ENCODE measurements around the gene ZNF438. TPM values are rescaled to one million over a fixed set of nuclear protein-coding genes. Genes with fewer than 3 reads are reported as not detected.

The ZNF438 gene
- total RNA-seq, 1 experiment from 2014 or later: 4.6 TPM

GRCh38 chr10:30820261-30820991 is 211.2 kb downstream of the ZNF438 start:
- in situ Hi-C loops (cut with HindIII; ENCODE audit: low pct_unique_long_range_greater_than_20kb, low sequenced_read_pairs): no loop called here
- DNase-seq (ENCODE audit: low read depth, low spot score): no peak

GRCh38 chr10:30819341-30820181 is 212.1 kb downstream of the ZNF438 start:
- DNase-seq (ENCODE audit: low read depth, low spot score): no peak
- in situ Hi-C loops (cut with HindIII; ENCODE audit: low pct_unique_long_range_greater_than_20kb, low sequenced_read_pairs): no loop called here

- DNase-seq (ENCODE audit: low read depth, low spot score): no peak
- in situ Hi-C loops (cut with HindIII; ENCODE audit: low pct_unique_long_range_greater_than_20kb, low sequenced_read_pairs): no loop called here
Measured at GRCh38 chr10:30818854-30819253, 212.8 kb downstream of the ZNF438 start.

GRCh38 chr10:30818010-30818660 is 213.5 kb downstream of the ZNF438 start:
- in situ Hi-C loops (cut with HindIII; ENCODE audit: low pct_unique_long_range_greater_than_20kb, low sequenced_read_pairs): no loop called here

GRCh38 chr10:30817541-30817940 is 214.1 kb downstream of the ZNF438 start:
- DNase-seq (ENCODE audit: low read depth, low spot score): no peak
- in situ Hi-C loops (cut with HindIII; ENCODE audit: low pct_unique_long_range_greater_than_20kb, low sequenced_read_pairs): no loop called here

More at GRCh38 chr10:30818010-30818660, 213.5 kb downstream of the ZNF438 start:
- no peak for DNase-seq (ENCODE audit: low read depth, low spot score)

GRCh38 chr10:30816820-30817171 is 214.9 kb downstream of the ZNF438 start:
- in situ Hi-C loops (cut with HindIII; ENCODE audit: low pct_unique_long_range_greater_than_20kb, low sequenced_read_pairs): no loop called here
- DNase-seq (ENCODE audit: low read depth, low spot score): no peak

- no peak for DNase-seq (ENCODE audit: low read depth, low spot score)
- in situ Hi-C loops (cut with HindIII; ENCODE audit: low pct_unique_long_range_greater_than_20kb, low sequenced_read_pairs): no loop called here
Measured at GRCh38 chr10:30816159-30816819, 215.4 kb downstream of the ZNF438 start.

- DNase-seq (ENCODE audit: low read depth, low spot score): no peak
- in situ Hi-C loops (cut with HindIII; ENCODE audit: low pct_unique_long_range_greater_than_20kb, low sequenced_read_pairs): no loop called here
Measured at GRCh38 chr10:30813872-30814481, 217.7 kb downstream of the ZNF438 start.

- in situ Hi-C loops (cut with HindIII; ENCODE audit: low pct_unique_long_range_greater_than_20kb, low sequenced_read_pairs): no loop called here
- no peak for DNase-seq (ENCODE audit: low read depth, low spot score)
Measured at GRCh38 chr10:30812018-30812851, 219.4 kb downstream of the ZNF438 start.

GRCh38 chr10:30811276-30812017 is 220.2 kb downstream of the ZNF438 start:
- no peak for DNase-seq (ENCODE audit: low read depth, low spot score)
- in situ Hi-C loops (cut with HindIII; ENCODE audit: low pct_unique_long_range_greater_than_20kb, low sequenced_read_pairs): no loop called here

GRCh38 chr10:30810416-30810815 is 221.2 kb downstream of the ZNF438 start:
- in situ Hi-C loops (cut with HindIII; ENCODE audit: low pct_unique_long_range_greater_than_20kb, low sequenced_read_pairs): no loop called here
- no peak for DNase-seq (ENCODE audit: low read depth, low spot score)

GRCh38 chr10:30806850-30807249 is 224.8 kb downstream of the ZNF438 start:
- DNase-seq (ENCODE audit: low read depth, low spot score): no peak
- in situ Hi-C loops (cut with HindIII; ENCODE audit: low pct_unique_long_range_greater_than_20kb, low sequenced_read_pairs): no loop called here

GRCh38 chr10:30805061-30805460 is 226.6 kb downstream of the ZNF438 start:
- in situ Hi-C loops (cut with HindIII; ENCODE audit: low pct_unique_long_range_greater_than_20kb, low sequenced_read_pairs): no loop called here
- no peak for DNase-seq (ENCODE audit: low read depth, low spot score)

GRCh38 chr10:30804478-30805055 is 227.1 kb downstream of the ZNF438 start:
- in situ Hi-C loops (cut with HindIII; ENCODE audit: low pct_unique_long_range_greater_than_20kb, low sequenced_read_pairs): no loop called here
- DNase-seq (ENCODE audit: low read depth, low spot score): peak; percentile 11

- in situ Hi-C loops (cut with HindIII; ENCODE audit: low pct_unique_long_range_greater_than_20kb, low sequenced_read_pairs): no loop called here
- DNase-seq (ENCODE audit: low read depth, low spot score): no peak
Measured at GRCh38 chr10:30803892-30804322, 227.8 kb downstream of the ZNF438 start.

GRCh38 chr10:30803058-30803457 is 228.6 kb downstream of the ZNF438 start:
- in situ Hi-C loops (cut with HindIII; ENCODE audit: low pct_unique_long_range_greater_than_20kb, low sequenced_read_pairs): no loop called here
- no peak for DNase-seq (ENCODE audit: low read depth, low spot score)
